PC-9 (cell line): ENCODE results near the gene ZNF423. TPM values are rescaled to one million over a fixed set of nuclear protein-coding genes. Genes with fewer than 3 reads are reported as not detected.

ENCODE experiments used
- BruUV-seq: library from RNA; stranded (reverse); fragments of 400-500 nt; replicated peaks from 2 replicates; lab custom pipeline; 2021; lab: Mats Ljungman, UMichigan
- CTCF ChIA-PET: fragments of 300-600 bp; sonication (Branson Sonifier 250); formaldehyde crosslinking; loops from one replicate; lab custom pipeline; 2022; ENCODE audit warnings: antibody characterized with exemption; lab: Charles Lee
- POLR2A ChIA-PET: fragments of 300-600 bp; sonication (Branson Sonifier 250); formaldehyde crosslinking; loops from one replicate; lab custom pipeline; 2022; ENCODE audit warnings: antibody characterized with exemption; ENCODE audit not compliant: unreplicated experiment; lab: Charles Lee
- DNase-seq, 2 experiments: peaks; one replicate each; pipeline versions ENCODE4 v3.0.0 to v3.0.0-alpha.2; 2015 to 2022; ENCODE audit warnings: mixed read lengths in 1 of 2
- H2AFZ ChIP-seq: fragments of 200-600 bp; sonication (generic); 2 replicates; pipeline ENCODE4 v1.8.1; 2017; ENCODE audit warnings: antibody characterized with exemption
- H3F3A ChIP-seq: fragments of 200-600 bp; sonication (generic); 2 replicates; pipeline ENCODE4 v1.8.1; 2017; ENCODE audit warnings: antibody characterized with exemption, mild to moderate bottlenecking, low read depth; ENCODE audit not compliant: insufficient read depth
- H3K27ac ChIP-seq: fragments of 200-600 bp; sonication (generic); 2 replicates; pipeline ENCODE4 v1.6.1; 2016; ENCODE audit warnings: mixed run types
- H3K27me3 ChIP-seq: fragments of 200-600 bp; sonication (generic); 2 replicates; pipeline ENCODE4 v1.6.1; 2016; ENCODE audit warnings: low read depth, mixed run types; ENCODE audit not compliant: insufficient read depth
- H3K36me3 ChIP-seq: fragments of 200-600 bp; sonication (generic); 2 replicates; pipeline ENCODE4 v1.6.1; 2016; ENCODE audit warnings: low read depth, mixed run types
- H3K4me1 ChIP-seq: fragments of 200-600 bp; sonication (generic); replicated peaks from 2 replicates; pipeline ENCODE4 v1.6.1; 2016; ENCODE audit warnings: mixed run types; ENCODE audit not compliant: insufficient read depth
- H3K4me2 ChIP-seq: fragments of 200-600 bp; sonication (generic); 2 replicates; pipeline ENCODE4 v1.6.1; 2017; ENCODE audit warnings: mixed run types
- H3K4me3 ChIP-seq: fragments of 200-600 bp; sonication (generic); 2 replicates; pipeline ENCODE4 v1.6.1; 2016; ENCODE audit warnings: mixed run types
- H3K79me2 ChIP-seq: fragments of 200-600 bp; sonication (generic); 2 replicates; pipeline ENCODE4 v1.6.1; 2017; ENCODE audit warnings: low read depth, mixed run types
- H3K9me2 ChIP-seq: fragments of 200-600 bp; sonication (generic); 2 replicates; pipeline ENCODE4 v1.8.1; 2017; ENCODE audit warnings: mild to moderate bottlenecking; ENCODE audit not compliant: insufficient read depth
- H3K9me3 ChIP-seq: fragments of 200-600 bp; sonication (generic); 2 replicates; pipeline ENCODE4 v1.8.1; 2016; ENCODE audit warnings: low read depth; ENCODE audit not compliant: insufficient read depth
- H4K20me1 ChIP-seq: fragments of 200-600 bp; sonication (generic); 2 replicates; pipeline ENCODE4 v1.8.1; 2017; ENCODE audit not compliant: insufficient read depth
- CTCF ChIP-seq: fragments of 200-600 bp; sonication (generic); conservative IDR thresholded peaks from 2 replicates; pipeline ENCODE4 v1.6.1; 2017; ENCODE audit warnings: mixed run types, antibody characterized with exemption, mild to moderate bottlenecking, moderate library complexity
- EZH2 ChIP-seq: fragments of 200-600 bp; sonication (generic); IDR thresholded peaks from 2 replicates; pipeline ENCODE4 v1.8.0; 2017; ENCODE audit warnings: antibody characterized with exemption, low read depth
- intact Hi-C: fragments of 100-400 bp; cut with micrococcal nuclease; formaldehyde crosslinking; loops from one replicate; pipeline ENCODE4 v1.10.0; 2022; ENCODE audit not compliant: unreplicated experiment
- total RNA-seq: library from RNA; stranded (reverse); gene quantifications from 2 replicates; pipeline ENCODE4 v1.2.3, GENCODE V29; 2021

The ZNF423 gene
- total RNA-seq, 1 experiment from 2014 or later, result not detected

- Histone ChIP-seq H3K27me3 (peaks cover 93% of the 10 kb centered on the region), H3K27ac (no peak overlapping the region), H3K9me2 (no peaks in the 10 kb centered on the region), H3K4me3 (no peak overlapping the region), H3K4me1 (no peaks in the 10 kb centered on the region), H4K20me1 (no peaks in the 10 kb centered on the region), H2AFZ (no peak overlapping the region), H3K79me2 (no peaks in the 10 kb centered on the region), H3K9me3 (no peaks in the 10 kb centered on the region), H3K4me2 (no peak overlapping the region), H3F3A (no peaks in the 10 kb centered on the region), H3K36me3 (no peaks in the 10 kb centered on the region)
- DNase-seq, result no peak
- ChIA-PET POLR2A (no interaction called here), CTCF (no interaction called here)
- TF ChIP-seq CTCF, result no peak
- no peak for TF ChIP-seq EZH2
- BruUV-seq, result no TSS peak
- intact Hi-C loops, result no loop called here
Observed at GRCh38 chr16:49824593-49824992, 31.3 kb downstream of the ZNF423 start.

- H3K27ac ChIP-seq, result no peak overlapping the region
- H3K4me1 ChIP-seq, result no peaks in the 10 kb centered on the region
- H3K79me2 ChIP-seq, result no peaks in the 10 kb centered on the region
- no peak for DNase-seq
- TF ChIP-seq EZH2, result no peak
- TF ChIP-seq CTCF, result no peak
- CTCF ChIA-PET, result no interaction called here
- H2AFZ ChIP-seq, result no peak overlapping the region
- no peaks in the 10 kb centered on the region for H4K20me1 ChIP-seq
- H3K4me2 ChIP-seq, result no peak overlapping the region
- no peaks in the 10 kb centered on the region for H3K36me3 ChIP-seq
- peaks cover 82% of the 10 kb centered on the region for H3K27me3 ChIP-seq
- intact Hi-C loops, result no loop called here
- POLR2A ChIA-PET, result no interaction called here
- BruUV-seq, result no TSS peak
- no peak overlapping the region for H3K4me3 ChIP-seq
- no peaks in the 10 kb centered on the region for H3K9me2 ChIP-seq
- H3F3A ChIP-seq, result no peaks in the 10 kb centered on the region
- no peaks in the 10 kb centered on the region for H3K9me3 ChIP-seq
Observed at GRCh38 chr16:49822649-49823370, 33.1 kb downstream of the ZNF423 start.

- Histone ChIP-seq H3K9me2 (no peaks in the 10 kb centered on the region), H3F3A (no peaks in the 10 kb centered on the region), H3K4me3 (no peak overlapping the region), H3K27ac (no peak overlapping the region), H3K4me1 (no peaks in the 10 kb centered on the region), H3K9me3 (no peaks in the 10 kb centered on the region), H2AFZ (no peak overlapping the region), H3K27me3 (peaks cover 82% of the 10 kb centered on the region), H3K79me2 (no peaks in the 10 kb centered on the region), H4K20me1 (no peaks in the 10 kb centered on the region), H3K36me3 (no peaks in the 10 kb centered on the region), H3K4me2 (no peak overlapping the region)
- ChIA-PET CTCF (no interaction called here), POLR2A (interaction anchor here (0.7 kb wide), 1 partner anchor 40 kb away, joined by 5 read pairs; no protein-coding TSS in a partner anchor)
- DNase-seq, result no peak
- intact Hi-C loops, result no loop called here
- TF ChIP-seq CTCF (no peak), EZH2 (no peak)
- no TSS peak for BruUV-seq
Observed at GRCh38 chr16:49821614-49822282, 34.2 kb downstream of the ZNF423 start.
